ENCODE data around the gene NGDN.
"Not testable (repeated sequence)": the region's sequence is repeated elsewhere in the genome, so short reads cannot be mapped to it uniquely, and the experiment has no call there.

Gene NGDN

GRCh38 chr14:23449314-23449713 is 20.2 kb upstream of the NGDN start:
- H3K4me1 ChIP-seq (ENCODE audit: control insufficient read depth, insufficient read depth, low read length), result no peaks in the 10 kb centered on the region
- H3K36me3 ChIP-seq (ENCODE audit: control insufficient read depth, insufficient read depth, low read length), result no peaks in the 10 kb centered on the region
- H3K27ac ChIP-seq (ENCODE audit: insufficient read depth, low read depth, low read length, poor library complexity, severe bottlenecking), result no peak overlapping the region
- H3K4me3 ChIP-seq (ENCODE audit: insufficient read depth, low read depth, low read length), result no peak overlapping the region
- H3K27me3 ChIP-seq (ENCODE audit: control insufficient read depth, insufficient read depth, low read length, poor library complexity, severe bottlenecking), result no peaks in the 10 kb centered on the region
- WGBS, 2 experiments, result 86% methylated on average over 1 of the region's 1 CpG
- no peaks in the 10 kb centered on the region for H3K9me3 ChIP-seq (ENCODE audit: control insufficient read depth, low read length)

GRCh38 chr14:23450379-23450778 is 19.1 kb upstream of the NGDN start:
- H3K27me3 ChIP-seq (ENCODE audit: control insufficient read depth, insufficient read depth, low read length, poor library complexity, severe bottlenecking), result no peaks in the 10 kb centered on the region
- H3K27ac ChIP-seq (ENCODE audit: insufficient read depth, low read depth, low read length, poor library complexity, severe bottlenecking), result no peak overlapping the region
- H3K4me1 ChIP-seq (ENCODE audit: control insufficient read depth, insufficient read depth, low read length), result no peaks in the 10 kb centered on the region
- no peak overlapping the region for H3K4me3 ChIP-seq (ENCODE audit: insufficient read depth, low read depth, low read length)
- no peaks in the 10 kb centered on the region for H3K9me3 ChIP-seq (ENCODE audit: control insufficient read depth, low read length)
- H3K36me3 ChIP-seq (ENCODE audit: control insufficient read depth, insufficient read depth, low read length), result no peaks in the 10 kb centered on the region
- 56 to 69% methylated on average over 2 of the region's 2 CpGs for whole genome bisulfite sequencing, 2 experiments

GRCh38 chr14:23452237-23452636 is 17.3 kb upstream of the NGDN start:
- WGBS, 2 experiments, result no CpG with 5 or more reads among the region's 2 CpGs
- Histone ChIP-seq H3K27ac (ENCODE audit: insufficient read depth, low read depth, low read length, poor library complexity, severe bottlenecking) (no peak overlapping the region), H3K9me3 (ENCODE audit: control insufficient read depth, low read length) (no peaks in the 10 kb centered on the region), H3K4me1 (ENCODE audit: control insufficient read depth, insufficient read depth, low read length) (no peaks in the 10 kb centered on the region), H3K36me3 (ENCODE audit: control insufficient read depth, insufficient read depth, low read length) (no peaks in the 10 kb centered on the region), H3K27me3 (ENCODE audit: control insufficient read depth, insufficient read depth, low read length, poor library complexity, severe bottlenecking) (no peaks in the 10 kb centered on the region), H3K4me3 (ENCODE audit: insufficient read depth, low read depth, low read length) (no peak overlapping the region)

GRCh38 chr14:23454445-23454856 is 15.1 kb upstream of the NGDN start:
- no peaks in the 10 kb centered on the region for H3K36me3 ChIP-seq (ENCODE audit: control insufficient read depth, insufficient read depth, low read length)
- no peak overlapping the region for H3K4me3 ChIP-seq (ENCODE audit: insufficient read depth, low read depth, low read length)
- H3K27ac ChIP-seq (ENCODE audit: insufficient read depth, low read depth, low read length, poor library complexity, severe bottlenecking), result no peak overlapping the region
- no peaks in the 10 kb centered on the region for H3K27me3 ChIP-seq (ENCODE audit: control insufficient read depth, insufficient read depth, low read length, poor library complexity, severe bottlenecking)
- WGBS, 2 experiments, result 87 to 88% methylated on average over 1 of the region's 1 CpG
- H3K4me1 ChIP-seq (ENCODE audit: control insufficient read depth, insufficient read depth, low read length), result no peaks in the 10 kb centered on the region
- H3K9me3 ChIP-seq (ENCODE audit: control insufficient read depth, low read length), result no peaks in the 10 kb centered on the region

- H3K9me3 ChIP-seq (ENCODE audit: control insufficient read depth, low read length); H3K36me3 ChIP-seq (ENCODE audit: control insufficient read depth, insufficient read depth, low read length); H3K27me3 ChIP-seq (ENCODE audit: control insufficient read depth, insufficient read depth, low read length, poor library complexity, severe bottlenecking); H3K4me1 ChIP-seq (ENCODE audit: control insufficient read depth, insufficient read depth, low read length); H3K4me3 ChIP-seq (ENCODE audit: insufficient read depth, low read depth, low read length); H3K27ac ChIP-seq (ENCODE audit: insufficient read depth, low read depth, low read length, poor library complexity, severe bottlenecking): not testable (repeated sequence)
- 92 to 93% methylated on average over 11 of the region's 11 CpGs for WGBS, 2 experiments
Observed at GRCh38 chr14:23456883-23457586, 12.5 kb upstream of the NGDN start.

GRCh38 chr14:23457587-23458445 is 11.7 kb upstream of the NGDN start:
- H3K36me3 ChIP-seq (ENCODE audit: control insufficient read depth, insufficient read depth, low read length), result no peaks in the 10 kb centered on the region
- no peaks in the 10 kb centered on the region for H3K9me3 ChIP-seq (ENCODE audit: control insufficient read depth, low read length)
- no peak overlapping the region for H3K4me3 ChIP-seq (ENCODE audit: insufficient read depth, low read depth, low read length)
- WGBS, 2 experiments, result 90% methylated on average over 3 to 5 of the region's 5 CpGs
- no peak overlapping the region for H3K27ac ChIP-seq (ENCODE audit: insufficient read depth, low read depth, low read length, poor library complexity, severe bottlenecking)
- H3K27me3 ChIP-seq (ENCODE audit: control insufficient read depth, insufficient read depth, low read length, poor library complexity, severe bottlenecking), result no peaks in the 10 kb centered on the region
- no peaks in the 10 kb centered on the region for H3K4me1 ChIP-seq (ENCODE audit: control insufficient read depth, insufficient read depth, low read length)

- H3K4me1 ChIP-seq (ENCODE audit: control insufficient read depth, insufficient read depth, low read length), result no peaks in the 10 kb centered on the region
- no peaks in the 10 kb centered on the region for H3K36me3 ChIP-seq (ENCODE audit: control insufficient read depth, insufficient read depth, low read length)
- no peaks in the 10 kb centered on the region for H3K9me3 ChIP-seq (ENCODE audit: control insufficient read depth, low read length)
- no peaks in the 10 kb centered on the region for H3K27me3 ChIP-seq (ENCODE audit: control insufficient read depth, insufficient read depth, low read length, poor library complexity, severe bottlenecking)
- no peak overlapping the region for H3K27ac ChIP-seq (ENCODE audit: insufficient read depth, low read depth, low read length, poor library complexity, severe bottlenecking)
- H3K4me3 ChIP-seq (ENCODE audit: insufficient read depth, low read depth, low read length), result no peak overlapping the region
Observed at GRCh38 chr14:23460960-23461359, 8.5 kb upstream of the NGDN start.

- no peak overlapping the region for H3K27ac ChIP-seq (ENCODE audit: insufficient read depth, low read depth, low read length, poor library complexity, severe bottlenecking)
- H3K36me3 ChIP-seq (ENCODE audit: control insufficient read depth, insufficient read depth, low read length), result no peaks in the 10 kb centered on the region
- H3K4me1 ChIP-seq (ENCODE audit: control insufficient read depth, insufficient read depth, low read length), result no peaks in the 10 kb centered on the region
- no peak overlapping the region for H3K4me3 ChIP-seq (ENCODE audit: insufficient read depth, low read depth, low read length)
- no peaks in the 10 kb centered on the region for H3K9me3 ChIP-seq (ENCODE audit: control insufficient read depth, low read length)
- no peaks in the 10 kb centered on the region for H3K27me3 ChIP-seq (ENCODE audit: control insufficient read depth, insufficient read depth, low read length, poor library complexity, severe bottlenecking)
Observed at GRCh38 chr14:23464700-23465099, 4.8 kb upstream of the NGDN start.

GRCh38 chr14:23465261-23465660 is 4.2 kb upstream of the NGDN start:
- 87 to 88% methylated on average over 3 of the region's 3 CpGs for WGBS, 2 experiments
- H3K27ac ChIP-seq (ENCODE audit: insufficient read depth, low read depth, low read length, poor library complexity, severe bottlenecking), result no peak overlapping the region
- no peaks in the 10 kb centered on the region for H3K9me3 ChIP-seq (ENCODE audit: control insufficient read depth, low read length)
- no peaks in the 10 kb centered on the region for H3K27me3 ChIP-seq (ENCODE audit: control insufficient read depth, insufficient read depth, low read length, poor library complexity, severe bottlenecking)
- peaks cover 2% of the 10 kb centered on the region for H3K4me1 ChIP-seq (ENCODE audit: control insufficient read depth, insufficient read depth, low read length)
- H3K4me3 ChIP-seq (ENCODE audit: insufficient read depth, low read depth, low read length), result no peak overlapping the region
- no peaks in the 10 kb centered on the region for H3K36me3 ChIP-seq (ENCODE audit: control insufficient read depth, insufficient read depth, low read length)

GRCh38 chr14:23468704-23469126 is 788 bp upstream of the NGDN start:
- Histone ChIP-seq H3K27me3 (ENCODE audit: control insufficient read depth, insufficient read depth, low read length, poor library complexity, severe bottlenecking) (no peaks in the 10 kb centered on the region), H3K4me3 (ENCODE audit: insufficient read depth, low read depth, low read length) (peak overlapping the region; percentile 5), H3K36me3 (ENCODE audit: control insufficient read depth, insufficient read depth, low read length) (peaks cover 17% of the 10 kb centered on the region), H3K9me3 (ENCODE audit: control insufficient read depth, low read length) (no peaks in the 10 kb centered on the region), H3K4me1 (ENCODE audit: control insufficient read depth, insufficient read depth, low read length) (peaks cover 6% of the 10 kb centered on the region), H3K27ac (ENCODE audit: insufficient read depth, low read depth, low read length, poor library complexity, severe bottlenecking) (no peak overlapping the region)
- WGBS, 2 experiments, result 85% methylated on average over 15 of the region's 15 CpGs
